Ramos (cell line): Measurements from ENCODE around the gene RBM28.

ENCODE experiments used
- in situ Hi-C: fragments of 300-500 bp; cut with MboI; formaldehyde crosslinking; loops from one replicate; pipeline ENCODE4 v1.14.3; 2022; ENCODE audit warnings: low sequenced_read_pairs; ENCODE audit not compliant: unreplicated experiment

RBM28 gene

GRCh38 chr7:128376077-128376476 lies 32.4 kb upstream of the RBM28 start:
- in situ Hi-C loops: no loop called here

GRCh38 chr7:128374041-128374440 lies 30.3 kb upstream of the RBM28 start:
- in situ Hi-C loops: no loop called here

- in situ Hi-C loops: no loop called here
Measured at GRCh38 chr7:128373606-128374005, 29.9 kb upstream of the RBM28 start.

- in situ Hi-C loops: no loop called here
Measured at GRCh38 chr7:128370491-128370890, 26.8 kb upstream of the RBM28 start.

- in situ Hi-C loops: no loop called here
Measured at GRCh38 chr7:128366986-128367385, 23.3 kb upstream of the RBM28 start.

GRCh38 chr7:128366300-128366699 lies 22.6 kb upstream of the RBM28 start:
- in situ Hi-C loops: no loop called here

- in situ Hi-C loops: no loop called here
Measured at GRCh38 chr7:128365432-128365831, 21.7 kb upstream of the RBM28 start.

GRCh38 chr7:128364166-128364870 lies 20.6 kb upstream of the RBM28 start:
- in situ Hi-C loops: no loop called here

GRCh38 chr7:128363261-128363721 lies 19.6 kb upstream of the RBM28 start:
- in situ Hi-C loops: no loop called here

GRCh38 chr7:128362670-128363069 lies 19.0 kb upstream of the RBM28 start:
- in situ Hi-C loops: no loop called here

- in situ Hi-C loops: no loop called here
Measured at GRCh38 chr7:128361411-128362379, 18.0 kb upstream of the RBM28 start, which contains the start of gene PRRT4. Gene PRRT4 (minus strand): TSS chr7:128361690.

GRCh38 chr7:128360359-128360678 lies 16.6 kb upstream of the RBM28 start:
- in situ Hi-C loops: no loop called here

- in situ Hi-C loops: no loop called here
Measured at GRCh38 chr7:128359939-128360338, 16.2 kb upstream of the RBM28 start.

GRCh38 chr7:128359336-128359735 lies 15.6 kb upstream of the RBM28 start:
- in situ Hi-C loops: no loop called here

- in situ Hi-C loops: no loop called here
Measured at GRCh38 chr7:128358233-128358632, 14.5 kb upstream of the RBM28 start.

GRCh38 chr7:128357217-128357613 lies 13.5 kb upstream of the RBM28 start:
- in situ Hi-C loops: no loop called here

GRCh38 chr7:128356546-128357216 lies 13.0 kb upstream of the RBM28 start:
- in situ Hi-C loops: no loop called here

GRCh38 chr7:128353610-128354009 lies 9.9 kb upstream of the RBM28 start:
- in situ Hi-C loops: no loop called here

- in situ Hi-C loops: no loop called here
Measured at GRCh38 chr7:128353189-128353588, 9.5 kb upstream of the RBM28 start.

GRCh38 chr7:128352636-128353035 lies 8.9 kb upstream of the RBM28 start:
- in situ Hi-C loops: no loop called here

GRCh38 chr7:128352153-128352537 lies 8.4 kb upstream of the RBM28 start:
- in situ Hi-C loops: no loop called here
